Transverse colon (tissue), 4 donors: Measurements from ENCODE around the gene GET4.

ENCODE experiments used
- EP300 ChIP-seq: sonication (generic); formaldehyde crosslinking; IDR thresholded peaks from one replicate; pipeline ENCODE4 v1.6.1; 2017; ENCODE audit warnings: antibody characterized with exemption, low read depth
- POLR2A ChIP-seq: fragments of 450-650 bp; IDR thresholded peaks from one replicate; pipeline ENCODE4 v1.6.1; 2016; ENCODE audit warnings: antibody characterized with exemption, mild to moderate bottlenecking, moderate library complexity
- POLR2AphosphoS5 ChIP-seq, 3 donors: sonication (generic); formaldehyde crosslinking; IDR thresholded peaks; one replicate each; pipeline ENCODE4 v1.6.1; 2016; ENCODE audit warnings: antibody characterized with exemption in 3 of 3
- TF ChIP-seq, protein P1 (sequence below), 5 experiments: fragments of 200-600 bp in 3 of 5; fragments of 450-650 bp in 2 of 5; sonication (generic) in 3 of 5; IDR thresholded peaks; 1 replicate in 2 of 5; 2 replicates in 3 of 5; pipeline ENCODE4 v1.5.1; 2016 to 2017; ENCODE audit warnings: antibody characterized with exemption in 5 of 5, inconsistent platforms in 3 of 5, mild to moderate bottlenecking in 2 of 5, moderate library complexity in 1 of 5

DNA sequence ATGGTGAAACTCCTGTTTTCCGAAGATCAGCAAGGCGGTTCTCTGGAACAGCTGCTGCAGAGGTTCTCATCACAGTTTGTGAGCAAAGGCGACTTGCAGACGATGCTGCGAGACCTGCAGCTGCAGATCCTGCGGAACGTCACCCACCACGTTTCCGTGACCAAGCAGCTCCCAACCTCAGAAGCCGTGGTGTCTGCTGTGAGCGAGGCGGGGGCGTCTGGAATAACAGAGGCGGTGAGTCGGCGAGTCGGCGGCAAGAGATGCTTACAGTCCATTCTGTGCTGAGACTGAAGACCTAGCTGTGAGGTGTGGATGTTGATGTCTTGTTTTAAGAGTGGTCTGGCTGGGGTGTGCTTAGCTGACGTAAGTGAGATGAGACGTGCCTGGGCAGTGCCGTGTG is 16.2 kb upstream of the GET4 start:
- TF ChIP-seq, protein P1, sequence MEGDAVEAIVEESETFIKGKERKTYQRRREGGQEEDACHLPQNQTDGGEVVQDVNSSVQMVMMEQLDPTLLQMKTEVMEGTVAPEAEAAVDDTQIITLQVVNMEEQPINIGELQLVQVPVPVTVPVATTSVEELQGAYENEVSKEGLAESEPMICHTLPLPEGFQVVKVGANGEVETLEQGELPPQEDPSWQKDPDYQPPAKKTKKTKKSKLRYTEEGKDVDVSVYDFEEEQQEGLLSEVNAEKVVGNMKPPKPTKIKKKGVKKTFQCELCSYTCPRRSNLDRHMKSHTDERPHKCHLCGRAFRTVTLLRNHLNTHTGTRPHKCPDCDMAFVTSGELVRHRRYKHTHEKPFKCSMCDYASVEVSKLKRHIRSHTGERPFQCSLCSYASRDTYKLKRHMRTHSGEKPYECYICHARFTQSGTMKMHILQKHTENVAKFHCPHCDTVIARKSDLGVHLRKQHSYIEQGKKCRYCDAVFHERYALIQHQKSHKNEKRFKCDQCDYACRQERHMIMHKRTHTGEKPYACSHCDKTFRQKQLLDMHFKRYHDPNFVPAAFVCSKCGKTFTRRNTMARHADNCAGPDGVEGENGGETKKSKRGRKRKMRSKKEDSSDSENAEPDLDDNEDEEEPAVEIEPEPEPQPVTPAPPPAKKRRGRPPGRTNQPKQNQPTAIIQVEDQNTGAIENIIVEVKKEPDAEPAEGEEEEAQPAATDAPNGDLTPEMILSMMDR (IDR thresholded peaks at IDR 0.05), result no peak
- no peak for TF ChIP-seq POLR2A
- TF ChIP-seq POLR2AphosphoS5 (IDR thresholded peaks at IDR 0.05), result no peak
- TF ChIP-seq EP300, result no peak
